Activated effector memory CD4-positive, alpha-beta T cell treated with anti-CD3 and anti-CD28 coated beads, Interleukin-2, amount 50 U/mL, for 16 hours (primary cell): ENCODE results near the gene DTNBP1.

Experiments
- DNase-seq: peaks from one replicate; pipeline ENCODE4 v3.0.0-alpha.2; 2020

Gene DTNBP1

DNA sequence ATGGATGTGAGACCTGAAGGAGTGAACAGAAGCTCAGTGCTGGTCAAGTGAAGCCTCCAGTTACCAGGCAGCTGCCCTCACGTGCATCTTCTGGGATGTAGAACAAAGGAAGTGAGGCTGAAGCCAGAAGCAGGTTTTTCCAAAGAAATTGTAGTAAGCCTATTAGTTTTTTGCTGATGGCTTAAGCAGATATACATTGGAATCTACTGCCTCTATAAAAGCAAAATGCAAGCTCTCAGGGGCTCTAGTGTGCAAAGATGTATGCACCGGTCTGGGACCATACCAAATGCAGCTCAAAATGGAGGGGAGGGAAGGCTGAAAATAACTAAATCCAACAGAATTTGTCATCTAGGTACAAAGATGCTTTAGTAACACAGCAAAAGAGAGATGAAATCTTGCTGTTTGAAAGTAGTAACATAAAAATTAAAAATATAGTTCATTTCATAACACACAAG lies 77.0 kb downstream of the DTNBP1 start:
- no peak for DNase-seq

DNA sequence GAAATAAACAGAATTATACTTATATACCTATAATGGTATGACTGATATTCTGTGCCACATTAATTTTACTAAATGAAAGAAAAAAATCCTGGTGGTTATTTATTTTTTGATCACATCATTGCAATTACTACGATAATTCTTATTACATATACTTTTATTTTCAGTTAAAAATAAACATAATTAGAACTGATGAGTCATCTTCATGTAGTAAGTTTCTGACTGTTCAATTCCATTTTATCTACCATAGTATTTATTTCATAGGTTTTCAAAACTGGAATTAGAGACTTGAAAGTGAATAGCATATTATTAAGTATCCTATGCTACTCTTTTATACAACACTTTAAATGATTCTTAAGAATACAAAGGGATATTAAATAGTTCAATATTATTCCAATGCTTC lies 80.3 kb downstream of the DTNBP1 start:
- no peak for DNase-seq

DNA sequence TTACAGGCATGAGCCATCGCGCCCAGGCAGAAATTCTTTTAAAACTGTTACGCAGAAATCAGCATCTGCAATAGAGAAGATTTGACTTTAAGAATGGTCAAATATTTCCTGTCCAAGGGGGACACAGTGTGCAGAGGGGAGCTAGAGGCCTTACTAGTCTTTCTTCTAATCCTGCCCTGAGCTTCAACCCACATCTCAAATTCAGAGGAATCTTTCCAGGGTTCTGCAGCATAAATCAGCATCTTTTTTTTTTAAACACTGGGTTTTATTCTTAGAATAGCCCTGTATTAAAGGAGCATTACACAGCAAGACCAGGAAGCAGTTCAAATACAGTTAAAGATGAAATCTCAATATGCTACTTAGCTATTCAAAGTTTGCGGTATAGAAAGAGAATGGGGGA lies 81.1 kb downstream of the DTNBP1 start:
- no peak for DNase-seq

DNA sequence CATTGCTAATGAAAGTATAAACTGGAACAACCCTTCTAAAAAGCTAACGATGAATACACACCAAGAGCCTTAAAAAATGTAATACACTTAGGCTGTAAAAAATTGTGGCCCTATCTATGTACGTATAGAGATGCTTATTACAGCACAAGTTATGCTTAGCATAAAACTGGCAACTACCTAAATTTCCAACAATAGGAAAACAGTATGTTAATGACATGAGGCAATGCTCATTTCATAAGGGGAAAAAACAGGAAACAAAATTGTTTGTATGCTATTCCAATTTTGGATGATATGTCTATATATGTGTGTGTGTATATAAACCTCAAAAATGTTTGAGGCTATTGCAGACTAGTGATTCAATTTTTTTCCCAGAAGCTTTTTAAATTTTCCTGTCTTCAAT lies 82.5 kb downstream of the DTNBP1 start:
- DNase-seq = no peak

DNA sequence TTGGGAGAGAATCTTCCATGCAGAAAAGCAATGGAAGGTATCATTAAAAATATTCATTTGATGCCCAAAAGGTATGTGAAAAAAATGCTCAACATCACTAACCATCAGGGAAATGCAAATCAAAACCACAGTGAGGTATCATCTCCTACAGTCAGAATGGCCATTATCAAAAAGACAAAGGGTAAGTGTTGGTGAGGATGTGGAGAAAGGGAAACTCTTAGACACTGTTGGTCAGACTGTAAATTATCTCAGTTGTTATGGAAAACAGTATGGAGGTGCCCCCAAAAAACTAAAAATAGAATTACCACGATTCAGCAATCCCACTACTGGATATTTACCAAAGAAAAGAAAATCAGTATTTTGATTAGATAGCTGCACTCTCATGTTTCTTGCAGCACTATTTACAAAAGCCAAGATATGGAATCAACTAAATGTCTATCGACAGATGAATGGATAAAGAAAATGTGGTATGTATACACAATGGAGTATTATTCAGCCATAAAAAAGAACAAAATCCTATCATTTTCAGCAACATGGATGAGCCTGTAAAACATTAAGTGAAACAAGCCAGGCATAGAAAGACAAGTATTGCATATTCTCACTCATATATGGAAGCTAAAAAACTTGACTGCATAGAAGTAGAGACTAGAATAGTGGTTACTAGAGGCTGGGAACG lies 84.0 kb downstream of the DTNBP1 start:
- DNase-seq = no peak

DNA sequence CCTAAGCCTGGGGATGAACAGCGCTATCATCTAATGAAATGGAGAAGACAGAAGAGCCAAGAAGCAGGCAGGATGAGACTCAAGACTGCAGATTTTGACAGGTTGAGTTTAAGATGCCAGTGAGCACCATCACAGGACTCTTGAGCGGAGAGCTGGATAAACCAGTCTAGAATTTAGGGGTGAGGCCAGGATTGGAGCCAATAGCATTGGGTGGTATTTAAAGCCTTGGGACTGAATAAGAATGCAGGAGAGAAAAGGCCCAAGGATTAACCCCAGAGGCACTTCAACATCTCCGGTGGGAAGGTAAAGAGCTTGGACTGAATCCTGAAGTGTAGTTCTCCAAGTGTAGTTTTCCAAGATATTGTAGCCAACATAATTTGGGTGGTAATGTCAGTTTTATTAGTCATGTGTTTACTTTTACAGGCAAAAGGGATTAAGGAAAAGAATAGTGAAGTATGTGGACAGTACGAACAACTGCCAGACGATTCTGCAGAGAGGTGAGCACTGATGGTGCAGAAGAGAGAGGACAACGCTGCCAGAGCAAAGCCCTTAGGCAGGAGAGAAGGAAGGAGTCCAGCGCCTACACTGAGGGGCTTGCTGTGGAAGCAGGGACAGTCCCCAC lies 85.2 kb downstream of the DTNBP1 start:
- no peak for DNase-seq

DNA sequence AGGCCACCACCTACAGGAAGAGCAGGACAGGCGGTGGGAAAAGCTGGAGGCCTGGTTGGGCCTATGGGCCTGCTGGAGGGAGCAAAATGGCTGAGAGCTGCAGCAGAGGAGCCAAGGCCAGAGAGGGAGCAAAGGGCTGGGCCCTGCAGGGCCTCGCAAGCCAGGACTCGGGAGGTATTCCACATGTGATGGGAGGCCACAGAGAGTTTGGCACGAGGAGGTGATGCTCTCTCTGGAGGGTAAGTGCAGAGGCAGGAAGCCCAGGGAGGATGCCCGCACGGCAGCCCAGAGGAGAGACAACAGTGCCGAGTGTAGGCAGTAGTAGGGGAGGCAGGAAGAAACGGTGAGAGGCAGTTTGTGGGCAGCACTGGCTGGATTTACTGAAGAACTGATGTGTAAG lies 85.7 kb downstream of the DTNBP1 start:
- DNase-seq = no peak

DNA sequence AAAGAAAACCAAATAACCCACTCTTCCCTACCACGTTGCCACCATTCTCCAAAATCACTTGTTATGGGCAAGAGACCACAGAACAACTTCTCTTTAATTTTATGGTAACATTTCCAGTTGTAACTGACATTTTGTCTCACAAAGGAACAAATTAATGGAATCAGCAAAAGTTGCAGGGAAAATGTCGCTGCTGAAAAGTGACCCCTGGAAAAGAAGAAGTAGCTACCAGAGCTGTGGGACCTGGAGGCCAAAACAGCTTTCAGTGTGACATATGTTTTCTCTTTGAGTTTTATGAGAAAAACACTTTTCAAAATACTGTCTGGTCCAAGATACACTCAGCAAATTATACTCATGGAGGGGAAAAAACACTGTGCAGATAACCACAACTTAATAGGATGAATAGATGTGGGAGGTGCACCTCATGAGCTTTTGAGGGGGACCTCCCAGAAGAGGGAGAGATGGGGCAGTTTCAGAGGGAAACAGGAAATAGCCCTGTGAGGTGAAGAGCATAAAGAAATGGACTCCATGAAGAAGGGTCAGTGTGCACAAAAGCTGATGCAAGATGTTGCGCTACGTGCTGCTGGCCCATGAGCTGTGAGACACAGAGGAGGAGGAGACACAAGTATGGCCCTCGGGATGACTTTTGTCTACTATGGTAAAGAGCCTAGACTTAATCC lies 87.3 kb downstream of the DTNBP1 start:
- no peak for DNase-seq

DNA sequence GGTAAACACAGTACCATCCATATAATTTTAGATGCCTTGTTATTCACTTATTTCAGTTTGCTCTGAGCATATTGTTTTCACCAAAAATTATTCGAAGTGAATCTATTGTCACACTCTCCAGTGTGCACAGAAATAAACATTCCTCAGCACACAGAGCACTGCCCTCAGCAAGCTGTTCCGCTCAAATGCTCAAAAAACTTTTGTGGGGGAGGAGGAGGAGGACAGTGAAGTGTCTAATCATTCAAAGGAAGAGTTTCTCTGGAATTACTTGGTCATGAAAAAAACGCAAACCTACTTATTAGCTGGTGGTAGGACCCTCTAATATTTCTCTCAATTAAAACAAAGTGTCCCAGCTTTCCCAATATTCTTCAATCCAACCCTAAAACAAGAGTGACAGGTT lies 88.3 kb downstream of the DTNBP1 start:
- no peak for DNase-seq

DNA sequence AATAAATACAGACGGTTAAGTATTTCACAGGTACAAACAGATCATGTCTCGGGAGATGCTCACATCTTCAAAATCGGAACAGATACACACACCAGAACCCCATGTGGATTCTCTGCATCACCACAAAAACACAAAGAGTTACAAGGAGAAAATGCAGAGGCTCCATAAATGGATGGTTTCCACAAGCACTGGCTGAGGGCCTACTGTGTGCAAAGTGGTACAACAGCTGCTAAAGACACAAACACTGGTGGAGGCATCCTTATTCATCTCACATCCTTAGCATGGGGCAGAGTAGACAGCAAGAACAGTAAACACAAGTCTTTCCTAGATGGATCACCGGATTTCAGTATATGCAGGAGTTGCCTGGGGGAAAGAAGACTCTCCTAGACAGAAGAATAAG lies 88.8 kb downstream of the DTNBP1 start:
- DNase-seq = no peak

DNA sequence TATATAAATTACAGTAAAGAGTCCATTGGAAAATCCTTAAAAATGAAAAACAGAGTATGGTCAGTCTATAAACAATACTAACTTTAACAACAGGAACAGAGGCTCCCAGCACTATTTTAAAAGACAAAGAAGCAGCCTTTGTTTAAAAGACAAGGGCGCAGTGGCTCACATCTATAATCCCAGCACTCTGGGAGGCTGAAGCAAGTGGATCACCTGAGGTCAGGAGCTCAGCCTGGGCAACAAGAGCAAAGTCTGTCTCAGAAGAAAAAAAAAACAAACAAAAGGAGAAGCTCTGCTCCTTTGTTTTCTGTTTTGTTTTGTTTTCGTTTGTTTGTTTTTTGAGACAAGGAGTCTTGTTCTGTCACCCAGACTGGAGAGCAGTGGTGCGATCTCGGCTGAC lies 89.4 kb downstream of the DTNBP1 start:
- no peak for DNase-seq

DNA sequence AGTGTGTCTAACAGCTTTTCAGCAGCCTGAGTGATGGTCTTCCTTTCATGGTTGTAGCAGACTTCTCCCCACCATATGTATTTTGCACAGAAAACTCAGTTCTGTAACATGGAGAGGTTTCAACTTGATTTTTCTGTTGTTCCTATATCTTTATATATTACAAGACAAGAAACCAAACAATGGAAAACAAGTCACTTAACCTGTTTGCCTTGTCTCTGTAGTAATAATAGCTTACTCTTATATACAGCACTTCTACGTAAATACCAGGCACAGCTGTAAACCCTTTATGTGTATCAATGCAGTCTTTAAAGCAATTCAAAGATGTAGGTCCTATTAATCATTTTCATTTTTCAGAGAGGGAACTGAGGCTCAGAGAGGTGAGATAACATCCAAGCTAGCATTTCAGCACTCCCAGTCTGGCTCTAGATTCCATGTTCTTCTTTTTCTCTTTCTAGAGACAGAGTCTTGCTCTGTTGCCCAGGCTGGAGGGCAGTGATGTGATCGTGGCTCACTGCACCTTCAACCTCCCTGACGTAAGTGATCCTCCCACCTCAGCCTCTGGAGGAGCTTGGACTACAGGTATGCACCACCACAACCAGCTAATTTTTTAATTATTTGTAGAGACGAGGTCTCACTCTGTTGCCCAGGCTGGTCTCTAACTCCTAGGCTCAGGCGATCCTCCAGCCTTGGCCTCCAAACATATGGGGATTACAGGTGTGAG lies 90.4 kb downstream of the DTNBP1 start:
- DNase-seq = no peak

DNA sequence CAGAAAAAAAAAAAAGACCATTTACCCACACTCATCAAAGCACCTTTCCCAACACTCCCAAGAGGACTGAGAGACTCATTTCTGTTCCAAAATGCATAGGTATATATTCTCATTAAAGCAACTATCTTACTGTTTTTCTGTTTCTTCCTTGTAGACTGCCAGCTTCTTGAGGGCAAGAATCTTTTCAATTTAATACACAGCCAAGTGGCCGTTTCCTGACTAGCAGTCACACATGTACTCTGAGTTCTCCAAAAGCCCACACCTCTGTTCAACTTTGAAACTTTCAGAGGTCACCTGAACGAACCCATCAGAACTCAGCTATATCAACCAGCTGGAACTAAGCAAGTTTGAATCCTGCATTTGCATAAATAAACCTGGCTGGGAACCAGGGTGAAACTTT lies 92.7 kb downstream of the DTNBP1 start:
- DNase-seq = no peak

DNA sequence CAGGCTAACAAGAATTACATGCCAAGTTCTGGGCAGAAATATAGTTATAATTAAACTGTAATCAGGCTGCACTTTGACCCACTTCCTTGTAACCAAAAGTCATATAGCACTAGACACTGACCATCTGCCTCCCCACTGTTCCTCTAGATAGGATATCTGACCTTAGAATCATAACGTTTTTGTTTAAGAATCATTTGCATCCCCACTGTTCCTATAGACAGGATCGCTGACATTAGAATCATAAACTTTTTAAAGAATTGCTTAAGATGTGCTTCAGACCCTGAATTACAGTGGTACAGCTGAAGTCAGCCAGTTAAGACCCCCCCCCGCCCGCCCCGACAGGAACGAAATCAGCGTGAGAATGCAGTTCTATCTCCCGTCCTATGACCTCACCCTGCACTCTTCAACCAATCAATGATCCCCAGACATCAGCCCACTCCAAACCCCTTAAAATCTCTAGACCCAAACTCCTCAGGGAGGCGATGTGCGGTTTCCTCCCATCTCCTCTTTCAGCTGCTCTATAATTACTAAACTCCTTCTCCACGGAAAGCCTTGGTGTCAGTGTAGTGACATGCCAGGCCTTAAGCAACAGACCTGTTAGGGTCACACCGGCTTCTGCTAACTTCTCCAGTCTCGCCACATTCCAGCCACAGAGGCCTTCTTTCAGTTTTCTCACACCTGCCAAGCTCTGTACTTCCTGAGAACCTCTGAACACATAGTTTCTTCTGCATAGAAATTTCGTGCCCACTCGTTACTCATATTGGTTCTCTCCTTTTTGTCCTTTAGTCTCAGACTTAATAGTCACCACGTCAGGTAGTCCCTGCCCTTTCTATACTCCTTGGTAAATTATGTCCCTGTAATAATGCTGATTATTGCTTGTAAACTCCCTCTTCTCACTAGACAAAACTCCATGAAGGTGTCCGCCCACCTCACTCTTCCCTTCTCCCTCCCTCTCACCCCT lies 93.5 kb downstream of the DTNBP1 start:
- no peak for DNase-seq

DNA sequence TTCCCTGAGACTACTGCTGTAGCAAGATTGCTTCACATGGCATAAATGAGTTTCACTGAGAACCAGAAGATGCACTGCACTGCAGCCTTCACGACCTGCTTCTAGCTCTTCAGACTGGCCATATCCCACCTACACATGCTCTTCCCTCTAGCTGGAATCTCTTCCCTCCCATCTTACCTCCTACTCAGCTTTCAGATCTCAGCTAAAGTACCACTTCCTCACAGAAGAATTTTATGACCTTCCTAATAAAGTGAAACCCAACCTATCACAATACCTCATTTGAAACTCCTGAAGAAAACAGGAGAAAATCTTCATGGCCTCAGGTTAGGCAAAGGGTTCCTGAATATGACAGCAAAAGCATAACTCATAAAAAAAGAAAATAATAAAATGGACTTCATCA lies 99.9 kb downstream of the DTNBP1 start:
- no peak for DNase-seq

DNA sequence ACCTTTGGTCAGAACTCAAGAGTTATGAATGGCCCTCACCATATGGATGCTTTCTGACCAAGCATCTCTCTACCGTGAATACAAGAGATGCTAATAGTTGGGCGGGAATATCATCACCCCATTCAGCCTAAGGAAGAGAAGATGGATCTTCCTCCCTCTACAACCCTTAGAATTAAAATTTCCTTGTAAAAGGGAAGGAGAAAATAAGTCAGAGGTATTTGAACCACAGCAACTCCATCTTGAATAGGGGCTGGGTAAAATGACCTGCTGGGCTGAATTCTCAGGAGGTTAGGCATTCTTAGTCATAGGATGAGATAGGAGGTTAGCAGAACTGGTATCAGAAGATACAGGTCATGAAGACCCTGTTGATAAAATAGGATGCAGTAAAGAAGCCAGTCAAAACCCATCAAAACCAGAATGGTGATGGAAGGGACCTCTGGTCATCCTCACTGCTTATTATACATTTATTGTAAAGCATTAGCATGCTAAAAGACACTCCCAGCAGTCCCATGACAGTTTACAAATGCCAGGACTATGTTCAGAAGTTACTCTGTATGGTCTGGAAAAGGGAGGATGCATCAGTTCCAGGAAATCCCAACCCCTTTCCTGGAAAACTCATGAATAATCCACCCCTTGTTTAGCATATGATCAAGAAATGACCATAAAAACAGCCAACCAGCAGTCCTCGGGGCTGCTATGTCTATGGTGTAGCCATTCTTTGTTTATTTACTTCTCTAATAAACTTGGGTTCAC lies 101.2 kb downstream of the DTNBP1 start:
- DNase-seq = no peak

DNA sequence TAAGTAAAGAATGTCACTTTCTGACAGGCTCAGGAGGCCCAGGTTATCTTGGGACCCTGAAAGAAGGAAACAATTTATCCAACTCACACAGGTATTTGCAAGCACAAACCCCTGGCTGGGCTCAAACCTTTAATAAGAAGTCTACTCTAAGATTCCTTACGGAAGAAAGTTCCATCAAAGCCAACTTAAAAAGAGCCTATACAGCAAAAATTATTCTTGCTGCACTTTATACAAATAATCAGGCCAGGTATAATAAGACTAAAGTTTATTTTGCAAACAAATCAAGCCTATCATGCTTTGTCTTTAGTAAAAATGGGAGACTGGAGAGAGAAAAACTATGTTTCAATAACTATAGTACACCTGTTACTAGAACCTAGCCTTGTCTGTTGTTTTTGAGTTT lies 102.1 kb downstream of the DTNBP1 start:
- DNase-seq = no peak

DNA sequence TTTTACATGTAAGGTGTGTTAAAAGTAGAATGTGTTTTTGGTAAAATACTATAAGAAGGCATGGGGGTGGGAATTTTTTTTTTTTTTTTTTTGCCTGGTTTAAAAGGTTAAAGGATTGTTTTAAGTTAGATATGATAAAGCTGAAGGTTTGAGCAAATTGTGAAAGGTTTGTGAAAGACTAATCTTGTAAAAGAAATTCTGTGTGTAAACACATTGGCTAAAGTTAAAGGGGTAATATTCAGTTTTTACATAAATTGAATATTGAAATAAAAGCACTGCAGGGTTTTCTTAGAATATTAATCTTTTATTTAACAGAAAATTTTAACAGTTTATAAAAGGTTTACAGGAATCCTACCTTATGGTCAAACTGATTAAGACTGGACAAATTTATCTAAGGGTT lies 105.7 kb downstream of the DTNBP1 start:
- no peak for DNase-seq

DNA sequence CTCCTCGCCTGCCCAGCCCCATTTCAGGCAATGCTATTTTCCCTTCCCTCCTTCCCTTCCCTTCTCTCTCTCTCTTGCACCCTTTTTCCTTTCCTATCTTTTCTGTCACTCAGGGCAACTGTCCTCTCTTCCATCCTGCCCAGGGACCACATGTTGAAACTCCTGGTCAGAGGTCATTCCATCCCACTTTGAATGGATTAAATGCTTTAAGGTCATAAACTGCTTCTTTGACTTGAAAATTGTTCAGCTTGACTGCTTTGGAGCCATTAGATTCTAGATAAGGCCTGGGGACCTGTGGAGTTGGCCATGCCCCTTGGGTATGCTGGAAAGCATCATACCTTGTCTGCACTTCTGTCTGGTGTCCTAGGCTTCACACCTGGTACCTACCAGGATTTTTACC lies 106.1 kb downstream of the DTNBP1 start:
- no peak for DNase-seq

DNA sequence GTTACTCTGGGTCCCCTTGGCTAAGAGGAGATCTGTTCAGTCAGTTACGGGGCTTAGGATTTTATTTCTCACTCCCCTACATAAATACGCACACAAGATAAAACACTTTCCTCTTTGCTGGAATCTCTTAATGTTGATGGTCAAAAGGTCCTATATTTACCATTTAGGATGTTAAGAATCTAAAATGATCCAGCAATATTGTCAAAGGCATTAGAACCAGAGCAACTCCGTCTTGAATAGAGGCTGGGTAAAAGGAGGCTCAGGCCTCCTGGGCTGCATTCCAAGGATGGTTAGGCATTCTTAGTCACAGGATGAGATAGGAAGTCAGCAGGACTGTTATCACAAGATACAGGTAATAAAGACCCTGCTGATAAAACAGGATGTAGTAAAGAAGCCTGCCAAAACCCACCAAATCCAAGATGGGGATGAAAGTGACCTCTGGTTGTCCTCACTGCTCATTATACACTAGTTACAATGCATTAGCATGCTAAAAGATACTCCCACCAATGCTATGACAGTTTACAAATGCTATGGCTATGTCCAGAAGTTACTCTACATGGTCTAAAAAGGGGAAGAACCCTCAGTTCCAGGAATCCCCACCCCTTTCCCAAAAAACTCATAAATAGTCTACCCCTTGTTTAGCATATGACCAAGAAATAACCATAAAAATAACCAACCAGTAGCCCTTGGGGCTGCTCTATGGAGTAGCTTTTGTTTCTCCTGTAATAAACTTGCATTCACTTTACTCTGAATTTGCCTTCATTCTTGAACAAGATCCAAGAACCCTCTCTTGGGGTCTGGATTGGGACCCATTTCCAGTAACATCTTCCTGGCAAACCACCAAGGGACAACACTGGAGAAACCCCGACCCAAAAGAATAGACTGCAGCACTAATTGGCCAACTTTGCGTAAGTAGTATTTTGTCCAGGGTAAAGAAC lies 107.5 kb downstream of the DTNBP1 start:
- no peak for DNase-seq

DNA sequence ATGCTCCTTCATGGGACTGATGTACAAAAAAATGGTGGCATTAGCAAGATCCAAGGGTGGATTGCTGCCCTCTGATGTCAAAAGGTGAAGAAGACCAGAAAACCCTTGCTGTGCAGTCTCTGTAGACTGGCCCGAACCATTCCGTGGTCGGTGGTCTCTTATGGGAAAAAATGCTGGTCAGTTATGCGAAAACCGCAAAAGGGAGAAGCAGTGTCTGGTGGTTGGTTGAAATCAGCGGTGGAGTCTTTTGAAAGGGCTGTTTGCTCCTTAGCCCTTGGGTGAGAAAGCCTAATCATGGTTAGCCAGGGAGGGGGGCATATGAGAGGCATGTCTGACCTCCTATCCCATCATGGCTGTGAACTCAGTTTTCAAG lies 108.1 kb downstream of the DTNBP1 start:
- no peak for DNase-seq
